ENCODE results near the gene RGS16.

The RGS16 gene

DNA sequence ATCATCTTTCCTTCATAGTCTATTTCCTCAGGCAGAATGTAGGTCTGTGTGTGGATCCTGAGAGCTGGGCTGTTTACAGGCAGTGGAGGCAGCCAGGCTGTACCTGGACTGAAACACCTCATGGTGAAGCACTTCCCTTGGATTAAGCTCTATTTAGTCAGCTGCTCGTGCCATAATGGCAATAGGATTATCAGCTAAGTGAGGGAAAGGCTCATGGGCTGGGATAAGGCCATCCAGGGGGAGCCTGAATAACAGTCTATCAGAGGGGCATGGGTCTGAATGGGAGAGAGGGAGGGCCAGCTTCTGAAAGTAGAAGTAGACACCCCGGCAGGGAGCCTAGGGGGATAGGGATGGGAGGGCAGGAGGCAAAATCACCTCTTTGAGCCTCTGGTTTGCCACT is 23.5 kb downstream of the RGS16 start:
- no peak for DNase-seq (ENCODE audit: low read depth in 2 of 2)

DNA sequence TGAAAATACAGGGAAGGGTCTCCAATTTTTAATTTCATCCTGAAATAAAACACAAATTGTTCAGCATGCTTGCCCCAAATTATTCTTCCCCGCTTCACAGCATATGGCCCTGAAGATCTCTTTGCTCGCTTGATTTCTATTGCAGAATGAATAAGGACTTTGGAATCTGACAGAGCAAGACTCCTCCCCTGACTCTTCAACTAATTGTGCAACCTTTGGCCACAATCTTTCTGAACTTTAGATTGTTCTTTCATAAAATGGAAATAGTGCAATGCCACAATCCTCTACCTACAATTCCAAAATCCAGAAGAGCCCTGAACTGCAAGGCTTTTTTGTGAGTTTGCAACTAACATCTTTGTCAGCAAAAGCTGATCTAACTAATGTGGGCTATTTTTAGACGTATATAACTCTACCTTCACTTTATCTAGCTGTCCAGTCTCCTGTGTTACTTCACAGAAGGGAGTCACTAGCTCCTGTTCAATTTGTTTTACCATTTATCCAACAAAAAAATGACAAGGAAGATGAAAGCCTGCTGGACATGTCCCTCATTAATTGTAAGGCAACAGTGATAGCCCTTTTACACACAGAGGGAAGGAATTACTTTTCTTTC is 28.5 kb downstream of the RGS16 start:
- no peak for DNase-seq (ENCODE audit: low read depth in 2 of 2)

DNA sequence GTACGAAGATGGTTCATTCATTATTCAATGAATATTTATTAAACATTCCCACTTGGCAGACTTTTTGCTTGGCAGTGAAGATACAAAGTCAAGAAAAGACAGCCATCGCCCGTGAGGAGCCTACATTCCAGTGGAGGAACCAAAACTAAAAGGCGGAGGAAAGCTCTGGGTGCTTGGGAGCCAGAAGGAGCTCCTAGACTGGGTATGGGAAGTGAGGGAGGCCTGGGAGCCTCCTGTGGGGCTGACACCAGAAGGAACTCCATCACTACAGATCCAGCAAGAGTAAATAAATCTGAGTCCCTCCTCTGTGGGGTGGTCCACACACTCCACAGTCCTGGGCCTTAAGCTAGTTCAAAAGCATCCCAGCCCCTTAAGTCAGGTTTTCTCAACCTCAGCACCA is 30.0 kb downstream of the RGS16 start:
- DNase-seq (ENCODE audit: low read depth in 2 of 2), result no peak

DNA sequence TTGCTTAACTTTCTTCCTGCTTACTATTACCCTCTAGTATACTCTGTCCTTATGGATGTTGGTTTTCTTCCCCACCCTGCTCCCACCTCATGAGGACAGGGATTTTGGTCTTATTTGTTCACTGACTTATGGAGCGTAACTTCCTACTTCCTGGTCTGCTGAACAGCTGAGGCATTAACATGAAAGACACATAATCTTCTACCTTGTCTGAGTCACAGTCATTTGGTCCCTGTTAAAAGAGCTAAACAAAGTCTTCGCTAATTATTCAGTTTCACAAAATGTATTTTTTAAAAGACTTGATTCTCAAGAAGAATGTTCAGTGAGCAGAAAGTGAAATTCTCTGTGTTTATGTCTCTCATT is 33.6 kb downstream of the RGS16 start:
- no peak for DNase-seq (ENCODE audit: low read depth in 2 of 2)

DNA sequence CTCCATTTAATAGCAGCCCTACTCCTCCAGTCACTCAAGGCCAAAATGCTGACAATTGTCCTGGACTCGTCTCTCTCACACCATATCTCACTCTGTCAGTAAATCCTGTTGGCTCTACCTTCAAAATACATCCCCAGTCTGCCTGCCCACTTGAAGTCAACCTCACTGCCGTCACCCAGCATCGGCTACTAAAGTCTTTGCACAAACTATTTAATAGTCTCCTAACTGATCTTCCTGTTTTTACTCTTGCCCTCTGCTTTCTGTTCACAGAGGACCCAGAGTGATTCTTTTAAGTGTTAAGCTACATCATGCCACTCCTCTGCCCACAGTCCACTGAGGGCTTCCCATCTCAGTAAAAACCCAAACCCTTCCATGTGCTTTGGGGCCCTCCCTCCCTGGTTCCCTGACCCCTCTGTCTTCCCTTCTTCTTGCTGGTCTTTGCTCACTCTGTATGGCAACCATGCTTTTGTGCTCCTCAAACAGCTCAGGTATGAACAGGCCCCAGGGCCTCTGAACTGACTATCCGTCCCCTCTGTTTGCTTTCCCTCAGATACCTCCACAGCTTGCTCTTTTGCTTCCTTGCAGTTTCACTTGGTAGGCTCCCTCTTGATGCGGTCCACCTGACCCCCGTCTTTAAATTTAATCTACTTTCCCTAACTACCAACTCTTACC is 34.1 kb downstream of the RGS16 start:
- no peak for DNase-seq (ENCODE audit: low read depth in 2 of 2)

DNA sequence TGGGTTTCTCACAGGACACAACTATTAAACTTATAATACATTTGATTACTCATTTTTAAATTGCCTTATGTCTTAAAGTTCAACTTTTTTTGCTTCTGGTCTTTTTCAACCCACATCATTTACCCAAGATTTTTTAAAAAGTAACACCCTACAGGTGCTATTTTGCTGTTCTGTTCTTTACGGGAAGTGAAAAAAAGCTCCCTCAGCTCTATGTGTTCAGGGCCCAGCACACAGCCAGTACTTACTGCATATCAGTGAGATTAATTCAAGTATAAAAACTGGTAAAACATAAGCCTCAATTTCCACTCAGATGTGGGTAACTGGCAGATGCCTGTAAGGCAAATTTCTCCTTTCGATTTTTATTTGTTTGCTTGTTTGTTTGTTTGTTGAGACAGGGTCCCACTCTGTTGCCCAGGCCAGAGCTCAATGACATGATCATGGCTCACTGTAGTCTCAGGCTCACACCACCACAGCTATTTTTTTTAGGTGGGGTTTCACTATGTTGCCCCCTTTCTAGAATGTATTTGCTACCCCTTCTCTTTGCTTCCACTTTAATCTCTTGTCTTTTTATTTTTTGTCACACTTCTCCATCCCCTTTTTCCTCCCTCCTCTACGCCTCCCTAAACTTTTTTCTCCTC is 35.4 kb downstream of the RGS16 start:
- no peak for DNase-seq (ENCODE audit: low read depth in 2 of 2)

DNA sequence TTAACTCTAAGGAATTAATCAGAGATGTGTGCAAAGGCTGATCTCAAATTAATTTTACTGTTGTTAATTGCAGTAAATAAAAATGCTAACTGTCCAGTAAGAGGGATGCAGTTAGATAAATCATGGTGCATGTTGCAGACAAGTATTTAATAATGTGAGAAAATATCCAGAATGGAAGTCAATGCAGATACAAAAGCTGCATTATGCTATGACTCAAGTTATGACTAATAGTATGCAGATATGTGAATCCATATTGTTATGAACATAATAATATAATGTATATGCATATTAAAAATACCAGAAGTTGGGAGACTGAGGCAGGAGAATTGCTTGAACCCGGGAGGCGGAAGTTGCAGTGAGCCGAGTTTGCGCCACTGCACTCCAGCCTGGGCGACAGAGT is 36.6 kb downstream of the RGS16 start:
- DNase-seq (ENCODE audit: low read depth in 2 of 2), result no peak

DNA sequence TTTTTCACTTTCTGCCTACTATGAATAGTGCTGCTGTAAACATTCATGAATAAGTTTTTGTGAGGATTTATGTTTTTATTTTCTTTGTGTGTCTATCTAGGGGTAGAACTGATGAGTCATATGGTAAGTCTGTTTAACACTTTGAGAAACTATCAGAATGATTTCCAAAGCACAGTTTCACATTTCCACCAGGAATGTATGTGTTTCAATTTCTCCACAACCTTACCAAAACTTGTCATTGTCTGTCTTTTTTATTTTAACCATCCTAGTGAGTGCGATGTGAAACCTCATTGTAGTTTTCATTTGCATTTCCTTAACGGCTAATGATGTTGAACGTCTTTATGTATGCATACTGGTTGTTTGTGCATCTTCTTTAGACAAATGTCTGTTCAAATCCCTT is 38.7 kb downstream of the RGS16 start:
- no peak for DNase-seq (ENCODE audit: low read depth in 2 of 2)

DNA sequence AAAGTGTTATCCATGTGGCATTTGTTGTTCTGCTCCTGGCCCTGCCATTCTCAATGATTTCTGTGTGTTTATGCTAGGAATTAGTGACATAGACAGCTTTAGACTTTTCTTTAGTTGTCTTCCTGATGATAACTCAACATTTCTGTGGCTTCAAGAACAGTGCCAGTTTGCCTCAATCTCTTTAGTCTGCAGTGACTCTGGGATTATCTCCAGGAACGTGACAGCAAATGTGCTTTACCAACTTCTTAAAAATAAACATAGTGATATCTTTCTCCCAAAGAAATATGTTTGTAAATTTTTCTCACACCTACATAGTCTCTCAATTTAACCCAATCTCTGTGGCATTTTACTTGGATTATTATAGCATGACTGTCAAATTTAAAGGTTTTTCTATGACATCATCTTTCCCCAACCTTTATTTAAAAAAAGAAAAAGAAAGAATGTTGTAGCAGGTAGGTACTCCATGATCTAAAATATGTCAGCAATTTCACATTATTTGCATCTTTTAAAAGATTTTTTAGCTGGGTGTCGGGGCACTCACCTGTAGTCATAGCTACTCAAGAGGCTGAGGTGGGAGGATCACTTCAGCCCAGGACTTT is 39.7 kb downstream of the RGS16 start:
- DNase-seq (ENCODE audit: low read depth in 2 of 2), result no peak

DNA sequence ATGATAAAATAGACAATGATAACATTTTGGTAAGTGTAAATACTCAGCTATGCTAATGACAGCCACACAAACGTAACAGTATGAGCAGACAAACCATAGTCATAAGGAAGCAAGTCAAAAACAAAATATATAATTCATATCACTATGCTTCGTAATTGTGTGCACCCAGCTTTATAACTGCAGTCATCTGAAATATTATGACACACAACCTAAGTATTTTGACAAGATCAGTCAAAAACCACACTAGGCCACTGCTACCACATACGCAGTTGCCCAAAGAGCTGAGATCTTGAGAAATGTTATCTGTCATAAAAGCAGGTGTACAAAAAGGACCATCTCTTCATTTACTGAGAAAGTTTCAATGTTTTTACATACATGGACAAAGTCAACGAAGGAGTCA is 41.1 kb downstream of the RGS16 start:
- DNase-seq (ENCODE audit: low read depth in 2 of 2), result no peak

DNA sequence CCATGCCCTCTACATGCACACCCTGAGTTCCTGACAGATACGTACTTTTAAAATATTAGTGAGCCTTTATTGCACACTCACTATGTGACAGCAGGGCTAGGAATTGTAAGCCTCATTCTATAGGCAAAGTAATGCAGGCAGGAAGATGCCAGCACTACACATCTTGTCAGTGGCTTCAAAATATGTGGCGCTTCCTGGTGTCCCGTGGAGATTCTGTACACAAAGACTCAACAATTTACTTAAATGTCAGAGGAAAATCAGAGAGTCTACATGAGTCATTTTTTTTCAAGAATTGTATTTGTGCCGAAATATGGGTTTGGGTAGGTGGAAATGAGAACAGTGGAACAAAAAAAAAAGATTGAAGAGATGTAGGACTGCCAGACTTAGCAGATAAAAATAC is 42.7 kb downstream of the RGS16 start:
- no peak for DNase-seq (ENCODE audit: low read depth in 2 of 2)

DNA sequence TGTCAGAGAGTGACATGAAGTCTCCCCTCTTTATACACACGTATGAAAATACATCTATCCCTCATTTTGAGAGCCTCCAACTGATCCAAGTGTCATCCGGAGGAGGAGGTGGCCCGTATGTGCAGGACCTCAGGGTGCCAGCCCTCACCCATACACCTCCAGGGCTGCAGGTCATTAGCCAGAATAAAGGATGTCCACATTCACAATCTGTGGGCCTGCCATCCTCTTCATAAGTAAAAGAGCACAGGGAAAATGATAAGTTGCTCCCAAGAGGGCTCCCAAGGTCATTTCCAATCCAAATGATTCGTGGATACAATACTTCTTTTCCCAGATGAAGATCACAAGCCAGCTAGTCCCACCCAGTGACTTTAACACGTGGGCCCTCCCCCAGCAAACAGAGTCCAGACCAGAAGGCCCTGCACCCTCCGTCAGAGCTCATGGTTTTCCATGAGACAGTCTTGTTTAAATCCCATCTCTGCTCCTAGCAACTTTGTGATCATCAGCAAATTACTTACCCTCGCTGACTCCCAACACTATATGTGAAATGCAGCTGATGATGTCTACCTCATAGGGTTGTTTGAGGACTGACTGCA is 43.7 kb downstream of the RGS16 start:
- DNase-seq (ENCODE audit: low read depth in 2 of 2), result no peak

DNA sequence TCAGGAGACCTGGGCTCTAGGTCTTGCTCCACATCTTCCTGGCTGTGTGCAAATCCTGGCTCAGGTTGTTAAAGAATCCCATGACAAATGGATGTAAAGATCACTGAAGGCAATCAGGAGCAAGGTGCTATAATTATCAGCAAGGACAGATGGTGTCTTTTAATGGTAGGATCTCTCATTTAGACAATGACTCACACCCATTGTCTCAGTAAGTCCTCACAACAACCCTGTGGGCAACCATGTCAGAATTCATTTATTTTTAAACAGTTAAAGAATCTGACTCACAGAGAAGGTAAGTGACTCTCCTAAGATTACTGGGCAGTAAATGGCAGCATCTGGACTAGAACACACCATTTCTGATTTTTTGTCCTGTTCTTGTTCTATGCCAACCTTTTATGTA is 47.9 kb downstream of the RGS16 start:
- no peak for DNase-seq (ENCODE audit: low read depth in 2 of 2)

DNA sequence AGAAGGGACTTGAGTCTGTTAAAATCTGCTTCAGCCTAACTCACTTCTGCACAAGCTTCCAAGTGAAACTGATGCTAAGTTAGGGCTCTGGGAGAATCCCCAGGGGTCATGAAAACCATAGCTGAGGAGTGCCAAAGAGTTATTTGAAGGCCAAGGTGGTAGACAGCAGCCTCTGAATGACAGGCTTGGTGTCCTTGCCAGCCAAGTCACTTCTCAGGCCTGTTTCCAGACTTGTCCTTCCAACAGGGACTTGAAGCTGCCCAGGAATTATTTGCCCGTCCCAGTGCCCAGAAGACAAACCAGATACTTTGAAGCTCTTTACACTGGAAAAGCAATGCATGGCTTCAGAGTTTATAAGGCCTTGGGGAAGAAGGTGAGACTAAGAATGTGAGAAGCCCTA is 48.7 kb downstream of the RGS16 start:
- DNase-seq (ENCODE audit: low read depth in 2 of 2), result no peak

DNA sequence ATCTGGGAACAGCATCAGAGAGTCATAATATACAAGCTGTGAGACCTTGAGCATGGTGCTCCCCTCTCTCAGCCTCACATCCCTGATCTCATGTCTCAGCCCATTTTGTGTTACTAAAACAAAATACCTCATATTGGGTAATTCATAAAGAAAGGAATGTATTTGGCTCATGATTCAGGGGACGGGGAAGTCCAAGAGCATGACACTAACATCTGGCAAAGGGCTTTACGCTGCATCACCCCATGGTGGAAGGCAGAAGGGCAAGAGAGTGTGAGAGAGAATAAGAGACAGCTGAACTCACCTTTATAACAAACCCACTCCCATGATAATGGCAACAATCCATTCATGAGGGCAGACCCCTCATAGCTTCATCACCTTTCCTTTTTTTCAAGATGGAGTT is 51.7 kb downstream of the RGS16 start:
- DNase-seq (ENCODE audit: low read depth in 2 of 2), result no peak

DNA sequence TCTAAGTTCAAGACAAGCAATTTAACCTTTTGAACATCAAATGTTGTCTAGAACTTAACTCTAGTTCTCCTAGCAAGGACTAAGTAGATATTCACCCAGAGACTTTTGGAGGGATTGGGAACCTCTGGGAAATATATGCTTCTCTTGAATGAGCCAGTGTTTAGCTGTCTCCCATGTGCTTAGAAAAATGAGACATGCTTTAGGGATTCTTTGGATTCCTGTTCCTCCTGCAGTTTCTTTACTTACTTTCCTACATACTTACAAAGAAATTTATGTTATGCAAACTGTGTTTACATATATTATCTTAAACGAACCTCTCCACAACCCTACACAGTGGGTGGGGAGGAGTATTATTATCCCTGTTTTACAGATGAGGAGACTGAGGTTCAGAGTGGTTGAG is 54.4 kb downstream of the RGS16 start:
- DNase-seq (ENCODE audit: low read depth in 2 of 2), result no peak

DNA sequence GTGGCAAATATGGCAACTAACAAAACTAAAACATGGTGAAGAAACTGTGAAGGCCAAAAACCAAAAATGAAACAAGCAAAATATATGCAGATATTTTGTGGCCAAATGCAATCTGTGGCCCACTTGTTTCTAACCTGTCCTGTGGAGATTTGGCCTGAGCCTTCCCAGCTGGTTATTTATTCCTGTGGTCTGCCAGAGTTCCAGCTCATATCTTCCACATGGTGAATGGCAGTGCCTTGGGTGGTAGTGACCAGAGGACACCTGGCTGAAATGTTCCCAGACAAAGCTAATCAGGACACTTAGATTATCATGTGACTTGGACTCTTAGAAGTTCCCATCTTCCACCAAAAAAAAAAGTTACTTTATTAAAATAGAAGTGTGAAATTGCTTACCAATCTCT is 54.8 kb downstream of the RGS16 start:
- no peak for DNase-seq (ENCODE audit: low read depth in 2 of 2)

Measured in stimulated activated CD8-positive, alpha-beta memory T cell treated with anti-CD3 and anti-CD28 coated beads, Interleukin-7, amount 100 ng/mL, for 1 hour (primary cell).